Heart right ventricle (tissue), 16 donors: ENCODE results near the gene CEP170B. TPM values are rescaled to one million over a fixed set of nuclear protein-coding genes. Genes with fewer than 3 reads are reported as not detected.

Experiments
- ATAC-seq, 8 donors: fragments of 200-7000 bp; cut with Tn5 transposase; one replicate each; pipeline ENCODE4 v1.9.1; 2020; ENCODE audit warnings: mild to moderate bottlenecking in 8 of 8, moderate library complexity in 8 of 8, moderate number of reproducible peaks in 1 of 8
- DNase-seq, 2 donors: peaks; one replicate each; pipeline ENCODE4 v3.0.0-alpha.2; 2020
- H3K27ac ChIP-seq, 10 donors: fragments of 200-600 bp; sonication (generic) in 2 of 10; one replicate each; pipeline versions ENCODE4 v1.5.0 to v1.8.0; 2020 to 2022; ENCODE audit warnings: mild to moderate bottlenecking in 3 of 10
- H3K27me3 ChIP-seq, 7 donors: fragments of 200-600 bp; one replicate each; pipeline ENCODE4 v1.8.0; 2021 to 2022; ENCODE audit warnings: mild to moderate bottlenecking in 2 of 7
- H3K36me3 ChIP-seq, 9 donors: fragments of 200-600 bp; sonication (generic) in 1 of 9; one replicate each; pipeline versions ENCODE4 v1.5.0 to v1.8.0; 2020 to 2022; ENCODE audit warnings: mild to moderate bottlenecking in 2 of 9
- H3K4me1 ChIP-seq, 9 donors: fragments of 200-600 bp; sonication (generic) in 1 of 9; one replicate each; pipeline versions ENCODE4 v1.5.0 to v1.8.0; 2020 to 2022; ENCODE audit warnings: mild to moderate bottlenecking in 4 of 9
- H3K4me3 ChIP-seq, 10 donors: fragments of 200-600 bp; sonication (generic) in 2 of 10; one replicate each; pipeline versions ENCODE4 v1.5.0 to v1.8.0; 2020 to 2022; ENCODE audit warnings: mild to moderate bottlenecking in 7 of 10, moderate library complexity in 2 of 10
- H3K9me3 ChIP-seq, 11 donors: fragments of 200-600 bp in 10 of 11; sonication (generic) in 2 of 11; one replicate each; pipeline versions ENCODE4 v1.5.0 to v1.8.0; 2013 to 2022; ENCODE audit warnings: mild to moderate bottlenecking in 2 of 11, control low read depth in 1 of 11, moderate library complexity in 1 of 11
- WGBS, 2 donors: extraction: QIAGEN DNeasy Blood & Tissue Kit; methylation state at CpG; one replicate each; pipeline ENCODE4 v1.1.7; 2013; ENCODE audit warnings: inconsistent platforms in 1 of 2; 5-methylcytosine and 5-hydroxymethylcytosine counted together
- intact Hi-C, 10 donors: fragments of 100-400 bp; cut with DNase I; formaldehyde crosslinking; loops; one replicate each; pipeline versions ENCODE4 v1.11.1 to v1.14.2; 2022
- polyA plus RNA-seq, 2 donors: library from polyadenylated mRNA; stranded (reverse); fragments of 200-250 nt; gene quantifications; one replicate each; pipeline ENCODE4 v1.2.3, GENCODE V29; 2013
- total RNA-seq, 10 donors: library from RNA; stranded (reverse); fragmentation: NEBNext Ultra II Directional in 3 of 10; extraction: Animal tissue kit (Norgen Biotek cat#: 25700) in 3 of 10; gene quantifications; one replicate each; pipeline versions ENCODE4 v1.2.1 to v1.2.4, GENCODE V29; 2021 to 2023
- TF ChIP-seq, protein P1 (sequence below), 9 donors: fragments of 200-600 bp; sonication (generic) in 2 of 9; IDR thresholded peaks; one replicate each; pipeline versions ENCODE4 v1.5.0 to v1.8.0; 2021 to 2022; ENCODE audit warnings: antibody characterized with exemption in 9 of 9, mild to moderate bottlenecking in 5 of 9, moderate library complexity in 1 of 9
- donor health status: Arrhythmogenic right ventricular cardiomyopathy.
- donor health status: ischemic (EF 13 %, LVEDD 7.1; RV severe dilation, severe dysfunction).
- donor health status: healthy with polysubstance abuse.
- donor health status: DM: no; HTN: yes; CAD: no.
- donor health status: DM: no; HTN: no; CAD: no.
- donor health status: ischemic (EF 25% LVEDD 6.9; RV normal size, moderate dysfunction).
- donor health status: ischemic (EF 25% LVEDD 5.7; RV mildly dilated, moderate dysfunction).
- donor health status: healthy.
- donor health status: DM: yes; HTN: yes; CAD: no.
- donor health status: Ischemic cardiomyopathy.
- donor health status: ischemic (EF 35%, LVEDD 5.7; RV mildly dilated, moderate dysfunction).
- donor health status: nonischemic (EF 11% LVEDD 7.7; RV severe dilation, severe dysfunction).
- donor health status: DM: yes; HTN: yes; CAD: no.
- donor health status: PGD.
- donor health status: ischemic (EF 29% LVEDD 5.4; RV normal size, mild dysfunction).
- donor health status: nonischemic (EF 23%, LVEDD 6.1; RV moderate dilation, normal function).

Gene CEP170B
- total and polyA plus RNA-seq, 12 donors, result 6.8 to 13.6 (median 11.8) TPM

DNA sequence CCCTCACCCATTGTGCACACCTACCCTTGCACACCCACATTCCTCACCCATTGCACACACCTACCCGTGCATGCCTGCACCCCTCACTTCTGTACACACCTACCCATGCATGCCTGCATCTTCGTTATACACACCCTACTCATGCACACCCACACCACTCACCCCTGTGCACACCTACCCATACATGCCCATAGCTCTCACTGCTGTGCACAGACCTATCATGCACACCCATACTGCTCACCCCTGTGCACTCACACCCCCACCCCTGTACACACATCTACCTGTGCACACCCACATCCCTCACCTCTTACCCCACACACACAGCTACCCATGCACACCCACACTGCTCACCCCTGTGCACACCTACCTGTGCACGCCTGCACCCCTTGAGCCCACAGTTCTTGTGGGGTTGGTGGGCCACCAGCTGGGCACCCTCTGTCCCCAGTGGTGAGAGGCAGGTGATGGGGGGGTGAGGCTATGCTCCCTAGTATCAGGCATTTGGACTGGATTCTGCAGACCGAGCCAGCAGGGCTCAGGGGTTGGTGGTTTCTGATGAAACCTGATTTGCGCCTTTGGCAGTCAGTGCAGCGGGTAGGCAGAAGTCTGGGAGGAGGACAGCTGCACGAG is 15.6 kb downstream of the CEP170B start:
- H3K4me3 ChIP-seq, result no peak overlapping the region
- DNase-seq (no peak), ATAC-seq (no peak)
- H3K27ac ChIP-seq, result no peak overlapping the region
- TF ChIP-seq, protein P1, sequence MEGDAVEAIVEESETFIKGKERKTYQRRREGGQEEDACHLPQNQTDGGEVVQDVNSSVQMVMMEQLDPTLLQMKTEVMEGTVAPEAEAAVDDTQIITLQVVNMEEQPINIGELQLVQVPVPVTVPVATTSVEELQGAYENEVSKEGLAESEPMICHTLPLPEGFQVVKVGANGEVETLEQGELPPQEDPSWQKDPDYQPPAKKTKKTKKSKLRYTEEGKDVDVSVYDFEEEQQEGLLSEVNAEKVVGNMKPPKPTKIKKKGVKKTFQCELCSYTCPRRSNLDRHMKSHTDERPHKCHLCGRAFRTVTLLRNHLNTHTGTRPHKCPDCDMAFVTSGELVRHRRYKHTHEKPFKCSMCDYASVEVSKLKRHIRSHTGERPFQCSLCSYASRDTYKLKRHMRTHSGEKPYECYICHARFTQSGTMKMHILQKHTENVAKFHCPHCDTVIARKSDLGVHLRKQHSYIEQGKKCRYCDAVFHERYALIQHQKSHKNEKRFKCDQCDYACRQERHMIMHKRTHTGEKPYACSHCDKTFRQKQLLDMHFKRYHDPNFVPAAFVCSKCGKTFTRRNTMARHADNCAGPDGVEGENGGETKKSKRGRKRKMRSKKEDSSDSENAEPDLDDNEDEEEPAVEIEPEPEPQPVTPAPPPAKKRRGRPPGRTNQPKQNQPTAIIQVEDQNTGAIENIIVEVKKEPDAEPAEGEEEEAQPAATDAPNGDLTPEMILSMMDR (IDR thresholded peaks at IDR 0.05), result no peak
- intact Hi-C loops, result no loop called here
- no peaks in the 10 kb centered on the region for H3K9me3 ChIP-seq
- peaks cover 0 to 51% (median 0%) of the 10 kb centered on the region in 9 donors for H3K36me3 ChIP-seq
- WGBS, 2 donors, result 74 to 82% methylated on average over 7 of the region's 7 CpGs
- peaks cover 0 to 13% (median 0%) of the 10 kb centered on the region in 9 donors for H3K4me1 ChIP-seq
- H3K27me3 ChIP-seq, result no peaks in the 10 kb centered on the region

- ATAC-seq, result peak; percentile 45 to 85 (median 70)
- Histone ChIP-seq H3K36me3 (peaks cover 0 to 59% (median 0%) of the 10 kb centered on the region in 9 donors), H3K4me1 (peaks cover 0 to 13% (median 0%) of the 10 kb centered on the region in 9 donors), H3K27me3 (no peaks in the 10 kb centered on the region), H3K27ac (no peak overlapping the region), H3K4me3 (no peak overlapping the region), H3K9me3 (no peaks in the 10 kb centered on the region)
- peak; percentile 43 to 62 for DNase-seq
- WGBS, 2 donors, result 35 to 42% methylated on average over 13 of the region's 13 CpGs
- intact Hi-C loops, result no loop called here
- TF ChIP-seq, protein P1 (IDR thresholded peaks at IDR 0.05), result no peak
Observed at GRCh38 chr14:104881369-104881979, 16.4 kb downstream of the CEP170B start.

- H3K4me3 ChIP-seq, result no peak overlapping the region
- peaks cover 0 to 13% (median 0%) of the 10 kb centered on the region in 9 donors for H3K4me1 ChIP-seq
- peaks cover 0 to 66% (median 4%) of the 10 kb centered on the region in 9 donors for H3K36me3 ChIP-seq
- H3K27me3 ChIP-seq, result no peaks in the 10 kb centered on the region
- H3K27ac ChIP-seq, result no peak overlapping the region
- TF ChIP-seq, protein P1 (IDR thresholded peaks at IDR 0.05), result no peak
- 75% methylated on average over 13 of the region's 13 CpGs for WGBS, 2 donors
- DNase-seq, result peak; percentile 4 to 9
- H3K9me3 ChIP-seq, result no peaks in the 10 kb centered on the region
- intact Hi-C loops, result no loop called here
- ATAC-seq, result peak in 1 of 8 donors; percentile 23
Observed at GRCh38 chr14:104882325-104882973, 17.4 kb downstream of the CEP170B start.

DNA sequence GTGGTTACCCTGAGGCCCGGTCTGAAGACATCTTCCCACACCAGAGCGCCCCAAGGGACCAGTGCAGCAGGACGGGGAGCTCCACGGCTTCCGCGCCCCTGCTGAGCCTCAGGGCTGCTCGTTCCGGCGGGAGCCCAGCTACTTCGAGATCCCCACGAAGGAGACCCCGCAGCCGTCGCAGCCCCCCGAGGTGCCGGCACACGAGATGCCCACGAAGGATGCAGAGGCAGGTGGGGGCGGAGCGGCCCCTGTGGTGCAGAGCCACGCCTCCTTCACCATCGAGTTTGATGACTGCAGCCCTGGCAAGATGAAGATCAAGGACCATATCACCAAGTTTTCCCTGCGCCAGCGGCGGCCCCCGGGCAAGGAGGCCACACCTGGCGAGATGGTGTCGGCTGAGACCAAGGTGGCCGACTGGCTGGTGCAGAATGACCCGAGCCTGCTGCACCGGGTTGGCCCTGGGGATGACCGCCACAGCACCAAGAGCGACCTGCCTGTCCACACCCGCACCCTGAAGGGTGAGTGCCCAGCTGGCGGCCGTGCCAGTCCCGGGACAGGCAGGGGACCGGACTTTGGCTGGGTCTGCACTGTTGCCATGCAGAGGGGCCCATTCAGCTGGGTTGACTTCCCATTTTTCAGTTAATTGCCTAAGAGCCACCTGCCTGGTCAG is 18.1 kb downstream of the CEP170B start:
- 90% methylated on average over 38 of the region's 38 CpGs for WGBS, 2 donors
- DNase-seq, result peak; percentile 4 to 8
- no peak overlapping the region for H3K27ac ChIP-seq
- no peak overlapping the region for H3K4me3 ChIP-seq
- intact Hi-C loops, result no loop called here
- peaks cover 0 to 13% (median 0%) of the 10 kb centered on the region in 9 donors for H3K4me1 ChIP-seq
- TF ChIP-seq, protein P1 (IDR thresholded peaks at IDR 0.05), result no peak
- no peaks in the 10 kb centered on the region for H3K27me3 ChIP-seq
- ATAC-seq, result no peak
- no peaks in the 10 kb centered on the region for H3K9me3 ChIP-seq
- peaks cover 0 to 68% (median 4%) of the 10 kb centered on the region in 9 donors for H3K36me3 ChIP-seq
